Thymus (tissue), 14 donors: ENCODE measurements around the gene ZFPM1. TPM values are rescaled to one million over a fixed set of nuclear protein-coding genes. Genes with fewer than 3 reads are reported as not detected.

Experiments
- DNase-seq, 9 donors: peaks; one replicate each; pipeline ENCODE4 v3.0.0-alpha.2; 2013; ENCODE audit warnings: low spot score in 9 of 9, low read depth in 6 of 9, missing footprints in 1 of 9
- H3K27ac ChIP-seq, 2 donors: one replicate each; pipeline ENCODE4 v1.5.1; 2013; ENCODE audit warnings: control low read depth in 1 of 2, low read depth in 1 of 2, low read length in 1 of 2, mild to moderate bottlenecking in 1 of 2, moderate library complexity in 1 of 2
- H3K27me3 ChIP-seq, 2 donors: one replicate each; pipeline ENCODE4 v1.5.1; 2013; ENCODE audit warnings: low read length in 1 of 2; ENCODE audit not compliant: control insufficient read depth in 2 of 2, insufficient read depth in 1 of 2
- H3K36me3 ChIP-seq, 2 donors: one replicate each; pipeline ENCODE4 v1.5.1; 2013; ENCODE audit warnings: low read length in 1 of 2, mild to moderate bottlenecking in 1 of 2, moderate library complexity in 1 of 2; ENCODE audit not compliant: control insufficient read depth in 2 of 2, insufficient read depth in 2 of 2
- H3K4me1 ChIP-seq, 2 donors: one replicate each; pipeline ENCODE4 v1.5.1; 2013; ENCODE audit warnings: low read length in 2 of 2; ENCODE audit not compliant: control insufficient read depth in 2 of 2, insufficient read depth in 2 of 2
- H3K4me3 ChIP-seq, 2 donors: one replicate each; pipeline ENCODE4 v1.5.1; 2013; ENCODE audit warnings: low read length in 2 of 2, control low read depth in 1 of 2, mild to moderate bottlenecking in 1 of 2
- H3K9me3 ChIP-seq, 2 donors: one replicate each; pipeline ENCODE4 v1.5.1; 2013; ENCODE audit warnings: low read length in 1 of 2, mild to moderate bottlenecking in 1 of 2; ENCODE audit not compliant: control insufficient read depth in 2 of 2, insufficient read depth in 1 of 2
- WGBS: extraction: QIAGEN DNeasy Blood & Tissue Kit; methylation state at CpG from one replicate; pipeline ENCODE4 v1.1.7; 2013; 5-methylcytosine and 5-hydroxymethylcytosine counted together
- long read RNA-seq, 10 donors: transcript quantifications; one replicate each; lab custom pipeline, GENCODE V29; 2026
- polyA plus RNA-seq: library from polyadenylated mRNA; stranded (reverse); fragments of 200-250 nt; gene quantifications from one replicate; pipeline ENCODE4 v1.2.3, GENCODE V29; 2013
- total RNA-seq: library from RNA; stranded (reverse); fragments of 120-200 nt; gene quantifications from one replicate; pipeline ENCODE4 v1.2.4, GENCODE V29; 2013
- donor health status: healthy.

ZFPM1 gene
- total RNA-seq (1.6 TPM), polyA plus RNA-seq (4.2 TPM)
- long read RNA-seq, donor 1: 0 reads
- long read RNA-seq, donor 2: 0 reads
- long read RNA-seq, donor 3, partial matches to known transcripts: 10 of 10 reads
- long read RNA-seq, donor 3, other reads (novel, unspliced or antisense): 0 of 10 reads
- long read RNA-seq, donor 4: 0 reads
- long read RNA-seq, donor 5, partial matches to known transcripts: 6 of 6 reads
- long read RNA-seq, donor 5, other reads (novel, unspliced or antisense): 0 of 6 reads
- long read RNA-seq, donor 6: 0 reads
- long read RNA-seq, donor 7: 0 reads
- long read RNA-seq, donor 8: 0 reads
- long read RNA-seq, donor 9: 0 reads
- long read RNA-seq, donor 10, full-length matches to known transcripts: 1 of 1 reads
- long read RNA-seq, donor 10, partial matches to known transcripts: 0 of 1 reads
- long read RNA-seq, donor 10, other reads (novel, unspliced or antisense): 0 of 1 reads

- peak within 1 kb of the TSS; percentile 38 to 90 for H3K27ac ChIP-seq
- H3K4me3 ChIP-seq: peak within 1 kb of the TSS; percentile 64 to 81
- H3K27me3 ChIP-seq: peaks cover 9 to 63% of the 10 kb centered on the region in 2 donors
- DNase-seq: no peak
- peaks cover 0 to 6% of the 10 kb centered on the region in 2 donors for H3K9me3 ChIP-seq
- peaks cover 26 to 56% of the 10 kb centered on the region in 2 donors for H3K4me1 ChIP-seq
- under 1% methylated on average over 53 of the region's 57 CpGs for WGBS
- no peaks in the 10 kb centered on the region for H3K36me3 ChIP-seq
Measured at GRCh38 chr16:88453217-88453531, at the start of gene ZFPM1. Gene ZFPM1 (plus strand): TSS chr16:88453280. CDS start chr16:88453639, 359 bp downstream.

GRCh38 chr16:88403794-88404581 lies 49.1 kb upstream of the ZFPM1 start:
- H3K9me3 ChIP-seq: no peaks in the 10 kb centered on the region
- no peak for DNase-seq
- WGBS: 93% methylated on average over 22 of the region's 22 CpGs
- no peak overlapping the region for H3K27ac ChIP-seq
- peaks cover 0 to 4% of the 10 kb centered on the region in 2 donors for H3K4me1 ChIP-seq
- no peaks in the 10 kb centered on the region for H3K36me3 ChIP-seq
- H3K4me3 ChIP-seq: no peak overlapping the region
- H3K27me3 ChIP-seq: no peaks in the 10 kb centered on the region

GRCh38 chr16:88404769-88405168 lies 48.3 kb upstream of the ZFPM1 start:
- Histone ChIP-seq H3K4me1 (peaks cover 0 to 4% of the 10 kb centered on the region in 2 donors), H3K36me3 (no peaks in the 10 kb centered on the region), H3K27ac (no peak overlapping the region), H3K9me3 (no peaks in the 10 kb centered on the region), H3K27me3 (no peaks in the 10 kb centered on the region), H3K4me3 (no peak overlapping the region)
- 97% methylated on average over 6 of the region's 6 CpGs for WGBS
- DNase-seq: no peak

GRCh38 chr16:88405216-88406060 lies 47.6 kb upstream of the ZFPM1 start:
- WGBS: 90% methylated on average over 29 of the region's 29 CpGs
- H3K27ac ChIP-seq: no peak overlapping the region
- H3K4me3 ChIP-seq: no peak overlapping the region
- no peaks in the 10 kb centered on the region for H3K36me3 ChIP-seq
- H3K9me3 ChIP-seq: no peaks in the 10 kb centered on the region
- H3K4me1 ChIP-seq: peaks cover 0 to 4% of the 10 kb centered on the region in 2 donors
- no peaks in the 10 kb centered on the region for H3K27me3 ChIP-seq
- DNase-seq: no peak

GRCh38 chr16:88406096-88407041 lies 46.7 kb upstream of the ZFPM1 start:
- Histone ChIP-seq H3K27ac (no peak overlapping the region), H3K4me1 (peaks cover 0 to 4% of the 10 kb centered on the region in 2 donors), H3K4me3 (no peak overlapping the region), H3K27me3 (no peaks in the 10 kb centered on the region), H3K9me3 (no peaks in the 10 kb centered on the region), H3K36me3 (no peaks in the 10 kb centered on the region)
- 91% methylated on average over 39 of the region's 39 CpGs for WGBS
- no peak for DNase-seq

GRCh38 chr16:88407042-88407420 lies 46.0 kb upstream of the ZFPM1 start:
- Histone ChIP-seq H3K27me3 (no peaks in the 10 kb centered on the region), H3K36me3 (no peaks in the 10 kb centered on the region), H3K9me3 (no peaks in the 10 kb centered on the region), H3K4me3 (no peak overlapping the region), H3K4me1 (peaks cover 0 to 4% of the 10 kb centered on the region in 2 donors), H3K27ac (no peak overlapping the region)
- 97% methylated on average over 20 of the region's 20 CpGs for WGBS
- no peak for DNase-seq

GRCh38 chr16:88407807-88408206 lies 45.3 kb upstream of the ZFPM1 start:
- Histone ChIP-seq H3K27me3 (no peaks in the 10 kb centered on the region), H3K36me3 (no peaks in the 10 kb centered on the region), H3K4me1 (peaks cover 0 to 4% of the 10 kb centered on the region in 2 donors), H3K4me3 (no peak overlapping the region), H3K27ac (no peak overlapping the region), H3K9me3 (no peaks in the 10 kb centered on the region)
- WGBS: 17% methylated on average over 5 of the region's 5 CpGs
- DNase-seq: peak in 1 of 9 donors; percentile 26

GRCh38 chr16:88408561-88409142 lies 44.4 kb upstream of the ZFPM1 start:
- DNase-seq: no peak
- H3K36me3 ChIP-seq: no peaks in the 10 kb centered on the region
- no peak overlapping the region for H3K4me3 ChIP-seq
- no peak overlapping the region for H3K27ac ChIP-seq
- peaks cover 0 to 4% of the 10 kb centered on the region in 2 donors for H3K4me1 ChIP-seq
- 93% methylated on average over 15 of the region's 15 CpGs for WGBS
- H3K9me3 ChIP-seq: no peaks in the 10 kb centered on the region
- no peaks in the 10 kb centered on the region for H3K27me3 ChIP-seq
